HL-60 (cell line): ENCODE data around the gene PP2D1.
A peak's percentile ranks its signal among the peaks of the same experiment; 100 is the strongest.

Source experiments
- DNase-seq, 2 experiments: peaks; one replicate each; pipeline ENCODE4 v3.0.0-alpha.2; 2010 to 2020; ENCODE audit warnings: low read depth in 1 of 2, low spot score in 1 of 2
- H3K27ac ChIP-seq: fragments of 250-450 bp; sonication (Bioruptor Pico); replicated peaks from 2 replicates; pipeline ENCODE4 v1.5.1; 2020; ENCODE audit warnings: mild to moderate bottlenecking, moderate library complexity
- H3K27me3 ChIP-seq: fragments of 250-450 bp; sonication (Bioruptor Pico); 2 replicates; pipeline ENCODE4 v1.5.1; 2021; ENCODE audit warnings: mild to moderate bottlenecking, moderate library complexity; ENCODE audit not compliant: insufficient read depth, poor library complexity, severe bottlenecking
- H3K4me3 ChIP-seq: replicated peaks from 2 replicates; pipeline ENCODE4 v1.5.1; 2011; ENCODE audit warnings: mild to moderate bottlenecking, control low read depth, low read length; ENCODE audit not compliant: insufficient read depth
- GABPA ChIP-seq: IDR thresholded peaks from 2 replicates; pipeline ENCODE4 v1.6.1; 2012; ENCODE audit warnings: low read depth
- POLR2AphosphoS5 ChIP-seq: IDR thresholded peaks from 2 replicates; pipeline ENCODE4 v1.6.1; 2012; ENCODE audit warnings: low read depth
- SPI1 ChIP-seq: IDR thresholded peaks from 2 replicates; pipeline ENCODE4 v1.6.1; 2012; ENCODE audit warnings: low read depth, mild to moderate bottlenecking, borderline replicate concordance
- TF ChIP-seq, protein P1 (sequence below): IDR thresholded peaks from 2 replicates; pipeline ENCODE4 v1.6.1; 2012; ENCODE audit warnings: low read depth; ENCODE audit not compliant: insufficient replicate concordance
- TF ChIP-seq, protein P2 (sequence below): IDR thresholded peaks from one replicate; pipeline ENCODE4 v1.5.1; 2011; ENCODE audit warnings: low read length, control low read depth, inconsistent platforms; ENCODE audit not compliant: insufficient read depth

PP2D1 gene

DNA sequence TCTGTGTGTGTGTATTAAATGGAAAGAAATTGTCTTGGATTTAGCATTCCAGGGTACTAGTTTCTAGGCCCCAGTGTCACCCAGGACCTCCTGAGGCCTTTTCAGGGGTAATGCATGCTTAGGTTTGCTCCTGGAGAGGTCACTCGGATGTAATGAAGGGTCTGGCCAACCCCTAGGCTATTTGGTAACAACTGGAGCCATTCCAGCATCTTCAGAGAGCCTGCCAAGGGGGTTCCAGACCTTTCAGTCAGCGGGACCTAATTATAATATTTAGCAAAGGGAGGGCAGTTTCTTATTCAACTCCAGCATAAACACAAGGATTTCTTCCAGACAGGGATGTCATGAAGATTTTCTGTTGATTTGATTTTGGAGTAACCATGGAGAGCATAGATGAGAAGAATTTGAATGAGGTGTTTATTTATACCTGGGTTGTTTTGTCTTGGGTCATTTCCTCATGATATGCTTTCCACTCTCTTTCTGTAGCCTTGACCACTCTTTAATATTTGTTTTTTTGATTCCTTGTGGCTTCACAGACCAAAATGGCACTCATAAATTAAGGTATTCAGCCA is 45.6 kb upstream of the PP2D1 start:
- Histone ChIP-seq H3K27ac (no peak overlapping the region; the same call in 1 of the 2 replicates), H3K4me3 (no peak overlapping the region), H3K27me3 (no peaks in the 10 kb centered on the region)
- no peak for DNase-seq
- no peak for TF ChIP-seq GABPA
- TF ChIP-seq POLR2AphosphoS5 = no peak
- TF ChIP-seq, protein P1, sequence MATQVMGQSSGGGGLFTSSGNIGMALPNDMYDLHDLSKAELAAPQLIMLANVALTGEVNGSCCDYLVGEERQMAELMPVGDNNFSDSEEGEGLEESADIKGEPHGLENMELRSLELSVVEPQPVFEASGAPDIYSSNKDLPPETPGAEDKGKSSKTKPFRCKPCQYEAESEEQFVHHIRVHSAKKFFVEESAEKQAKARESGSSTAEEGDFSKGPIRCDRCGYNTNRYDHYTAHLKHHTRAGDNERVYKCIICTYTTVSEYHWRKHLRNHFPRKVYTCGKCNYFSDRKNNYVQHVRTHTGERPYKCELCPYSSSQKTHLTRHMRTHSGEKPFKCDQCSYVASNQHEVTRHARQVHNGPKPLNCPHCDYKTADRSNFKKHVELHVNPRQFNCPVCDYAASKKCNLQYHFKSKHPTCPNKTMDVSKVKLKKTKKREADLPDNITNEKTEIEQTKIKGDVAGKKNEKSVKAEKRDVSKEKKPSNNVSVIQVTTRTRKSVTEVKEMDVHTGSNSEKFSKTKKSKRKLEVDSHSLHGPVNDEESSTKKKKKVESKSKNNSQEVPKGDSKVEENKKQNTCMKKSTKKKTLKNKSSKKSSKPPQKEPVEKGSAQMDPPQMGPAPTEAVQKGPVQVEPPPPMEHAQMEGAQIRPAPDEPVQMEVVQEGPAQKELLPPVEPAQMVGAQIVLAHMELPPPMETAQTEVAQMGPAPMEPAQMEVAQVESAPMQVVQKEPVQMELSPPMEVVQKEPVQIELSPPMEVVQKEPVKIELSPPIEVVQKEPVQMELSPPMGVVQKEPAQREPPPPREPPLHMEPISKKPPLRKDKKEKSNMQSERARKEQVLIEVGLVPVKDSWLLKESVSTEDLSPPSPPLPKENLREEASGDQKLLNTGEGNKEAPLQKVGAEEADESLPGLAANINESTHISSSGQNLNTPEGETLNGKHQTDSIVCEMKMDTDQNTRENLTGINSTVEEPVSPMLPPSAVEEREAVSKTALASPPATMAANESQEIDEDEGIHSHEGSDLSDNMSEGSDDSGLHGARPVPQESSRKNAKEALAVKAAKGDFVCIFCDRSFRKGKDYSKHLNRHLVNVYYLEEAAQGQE = no peak
- TF ChIP-seq, protein P2, sequence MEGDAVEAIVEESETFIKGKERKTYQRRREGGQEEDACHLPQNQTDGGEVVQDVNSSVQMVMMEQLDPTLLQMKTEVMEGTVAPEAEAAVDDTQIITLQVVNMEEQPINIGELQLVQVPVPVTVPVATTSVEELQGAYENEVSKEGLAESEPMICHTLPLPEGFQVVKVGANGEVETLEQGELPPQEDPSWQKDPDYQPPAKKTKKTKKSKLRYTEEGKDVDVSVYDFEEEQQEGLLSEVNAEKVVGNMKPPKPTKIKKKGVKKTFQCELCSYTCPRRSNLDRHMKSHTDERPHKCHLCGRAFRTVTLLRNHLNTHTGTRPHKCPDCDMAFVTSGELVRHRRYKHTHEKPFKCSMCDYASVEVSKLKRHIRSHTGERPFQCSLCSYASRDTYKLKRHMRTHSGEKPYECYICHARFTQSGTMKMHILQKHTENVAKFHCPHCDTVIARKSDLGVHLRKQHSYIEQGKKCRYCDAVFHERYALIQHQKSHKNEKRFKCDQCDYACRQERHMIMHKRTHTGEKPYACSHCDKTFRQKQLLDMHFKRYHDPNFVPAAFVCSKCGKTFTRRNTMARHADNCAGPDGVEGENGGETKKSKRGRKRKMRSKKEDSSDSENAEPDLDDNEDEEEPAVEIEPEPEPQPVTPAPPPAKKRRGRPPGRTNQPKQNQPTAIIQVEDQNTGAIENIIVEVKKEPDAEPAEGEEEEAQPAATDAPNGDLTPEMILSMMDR = no peak
- TF ChIP-seq SPI1 = no peak

DNA sequence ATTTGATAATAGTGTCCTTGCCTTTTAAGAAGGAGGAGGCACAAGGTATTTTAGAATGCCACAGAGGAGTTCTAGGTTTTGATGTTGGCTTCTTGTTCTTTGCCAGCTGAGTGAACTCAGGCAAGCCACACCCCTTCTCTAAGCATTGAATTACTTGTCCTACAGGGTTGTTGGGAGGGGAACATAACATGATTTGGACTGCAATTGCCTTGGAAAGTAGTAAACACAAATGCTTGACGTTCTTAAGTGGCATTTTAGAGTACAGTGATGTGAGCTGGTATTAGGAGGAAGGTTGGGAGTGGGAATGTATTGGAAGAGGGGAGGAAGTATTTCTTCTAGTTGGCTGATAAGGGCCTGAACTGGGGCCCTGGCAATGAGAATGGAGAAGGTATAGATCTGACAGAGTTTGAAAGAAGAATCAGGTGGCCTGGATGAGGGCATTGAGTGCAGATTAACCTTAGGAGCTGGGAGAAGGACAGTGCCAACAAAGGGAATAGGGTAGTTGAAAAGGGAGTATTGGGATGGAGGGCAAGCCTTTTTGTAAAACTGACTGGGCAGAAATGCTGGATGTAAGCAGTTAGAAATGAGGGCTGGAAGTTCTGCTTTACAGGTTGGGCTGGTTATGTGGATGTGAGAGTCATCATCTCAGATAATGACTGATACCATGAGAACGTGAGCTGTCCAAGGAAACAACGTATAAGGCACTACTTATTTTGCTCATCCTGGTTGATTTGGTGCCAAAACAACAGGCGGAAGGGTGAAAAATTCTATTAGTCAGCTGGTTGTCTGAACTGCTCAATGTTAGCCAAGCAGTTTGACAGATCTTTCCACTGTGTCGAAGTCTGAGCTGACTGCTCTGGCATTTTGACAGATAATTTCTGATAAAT is 44.9 kb upstream of the PP2D1 start:
- H3K27me3 ChIP-seq = no peaks in the 10 kb centered on the region
- H3K27ac ChIP-seq = no peak overlapping the region
- DNase-seq = no peak
- no peak overlapping the region for H3K4me3 ChIP-seq
- TF ChIP-seq GABPA (no peak), SPI1 (no peak), POLR2AphosphoS5 (no peak)
- TF ChIP-seq, protein P1 = no peak
- TF ChIP-seq, protein P2 = no peak

DNA sequence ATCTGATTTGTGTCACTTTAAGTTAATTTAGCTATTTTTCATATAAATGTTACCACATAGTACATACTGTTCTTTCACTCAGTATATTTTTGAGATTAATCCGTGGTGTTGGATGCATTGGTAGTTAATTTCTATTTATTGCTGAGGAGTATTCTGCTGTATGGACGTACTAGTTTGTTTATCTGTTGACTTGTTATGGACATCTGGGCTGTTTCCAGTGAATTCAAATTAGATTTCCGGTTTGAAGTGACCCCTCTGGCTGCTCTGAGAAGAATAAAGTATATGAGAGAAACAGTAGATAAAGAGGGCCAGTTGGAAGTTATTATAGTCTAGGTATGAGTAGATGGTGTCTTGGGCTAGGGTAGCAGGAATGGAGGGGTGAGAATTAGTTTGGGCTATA is 43.8 kb upstream of the PP2D1 start:
- H3K27ac ChIP-seq = 0 out of 2 replicates have a peak overlapping the region, but pooled peaks have one; percentile 15
- no peak for DNase-seq
- H3K4me3 ChIP-seq = no peak overlapping the region
- no peaks in the 10 kb centered on the region for H3K27me3 ChIP-seq
- TF ChIP-seq POLR2AphosphoS5 (no peak), SPI1 (no peak), GABPA (no peak)
- TF ChIP-seq, protein P1 = no peak
- TF ChIP-seq, protein P2 = no peak
